HG03571 (cell line): ENCODE data around the gene BAAT.
"Not testable (repeated sequence)": the region's sequence is repeated elsewhere in the genome, so short reads cannot be mapped to it uniquely, and the experiment has no call there.

ENCODE experiments used
- ATAC-seq: cut with Tn5 transposase; IDR thresholded peaks from one replicate; pipeline ENCODE4 v1.9.1; 2021; ENCODE audit not compliant: unreplicated experiment

BAAT gene

GRCh38 chr9:101365181-101365580 lies 19.6 kb downstream of the BAAT start:
- ATAC-seq = no peak

GRCh38 chr9:101362450-101362849 lies 22.4 kb downstream of the BAAT start:
- ATAC-seq = no peak

- ATAC-seq = no peak
Measured at GRCh38 chr9:101360647-101361046, 24.2 kb downstream of the BAAT start.

- no peak for ATAC-seq
Measured at GRCh38 chr9:101359679-101360078, 25.1 kb downstream of the BAAT start.

DNA sequence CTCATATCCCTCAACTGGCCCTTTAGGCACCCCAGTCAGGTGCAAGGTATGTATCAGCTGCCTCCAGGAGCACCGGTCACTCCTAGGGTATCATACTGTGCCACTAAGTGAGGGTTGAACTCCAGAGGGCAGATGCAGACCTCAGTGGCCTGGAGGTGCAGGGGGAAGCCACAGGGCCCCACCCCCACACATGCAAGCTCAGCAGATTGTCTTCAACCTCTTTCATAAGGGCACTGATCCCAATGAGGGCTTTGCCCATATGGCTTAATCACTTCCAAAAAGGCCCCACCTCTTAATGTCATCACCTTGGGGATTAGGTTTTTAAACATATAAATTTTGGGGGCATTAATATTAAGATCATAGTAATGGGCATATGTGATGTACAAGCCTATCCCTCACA lies 28.2 kb downstream of the BAAT start:
- no peak for ATAC-seq

GRCh38 chr9:101354765-101355708 lies 29.8 kb downstream of the BAAT start:
- no peak for ATAC-seq

DNA sequence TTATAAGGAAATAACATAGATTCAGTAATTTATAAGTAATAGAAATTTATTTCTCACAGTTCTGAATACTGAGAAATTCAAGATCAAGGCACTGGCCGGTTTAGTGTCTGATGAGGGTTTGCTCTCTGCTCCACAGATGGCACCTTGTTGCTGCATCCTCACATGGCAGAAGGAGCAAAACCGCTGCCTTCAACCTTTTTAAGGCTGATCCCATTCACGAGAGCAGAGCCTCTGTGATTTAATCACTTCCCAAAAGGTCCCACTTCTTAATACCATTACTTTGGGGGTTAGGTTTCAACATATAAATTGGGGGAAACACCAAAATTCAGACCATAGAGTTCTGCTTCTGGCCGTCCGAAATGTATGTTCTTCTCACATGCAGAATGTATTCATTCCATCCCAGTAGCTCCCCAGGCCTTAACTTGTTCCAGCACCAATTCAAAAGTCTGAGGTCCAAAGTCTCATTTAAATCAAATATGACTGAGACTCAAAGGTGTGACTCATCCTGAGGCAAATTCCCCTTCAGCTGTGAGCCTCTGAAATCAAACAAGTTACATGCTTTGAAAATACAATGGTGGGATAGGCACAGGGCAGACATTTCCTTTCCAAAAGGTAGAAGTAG lies 30.6 kb downstream of the BAAT start:
- ATAC-seq = no peak

GRCh38 chr9:101353683-101354082 lies 31.1 kb downstream of the BAAT start:
- ATAC-seq = no peak

GRCh38 chr9:101352892-101353463 lies 31.8 kb downstream of the BAAT start:
- ATAC-seq = no peak

DNA sequence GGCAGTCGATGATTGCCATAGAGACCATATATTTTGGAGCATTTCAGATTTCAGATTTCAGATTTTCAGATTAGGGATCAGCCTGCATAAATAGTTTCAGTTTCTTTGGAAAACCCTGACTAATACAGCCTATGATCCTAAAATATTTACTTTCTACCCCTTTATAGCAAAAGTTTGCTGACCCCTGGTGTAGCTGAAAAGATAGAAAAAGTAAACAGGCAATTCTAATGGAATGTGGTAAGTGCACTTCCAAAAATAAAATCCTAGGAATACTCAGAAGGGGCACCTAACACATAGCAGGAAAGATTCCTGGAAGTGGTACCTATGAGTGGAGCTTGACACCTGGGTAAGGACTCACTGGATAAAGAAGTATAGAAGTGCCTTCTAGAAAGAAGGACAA lies 34.5 kb downstream of the BAAT start:
- ATAC-seq = no peak

DNA sequence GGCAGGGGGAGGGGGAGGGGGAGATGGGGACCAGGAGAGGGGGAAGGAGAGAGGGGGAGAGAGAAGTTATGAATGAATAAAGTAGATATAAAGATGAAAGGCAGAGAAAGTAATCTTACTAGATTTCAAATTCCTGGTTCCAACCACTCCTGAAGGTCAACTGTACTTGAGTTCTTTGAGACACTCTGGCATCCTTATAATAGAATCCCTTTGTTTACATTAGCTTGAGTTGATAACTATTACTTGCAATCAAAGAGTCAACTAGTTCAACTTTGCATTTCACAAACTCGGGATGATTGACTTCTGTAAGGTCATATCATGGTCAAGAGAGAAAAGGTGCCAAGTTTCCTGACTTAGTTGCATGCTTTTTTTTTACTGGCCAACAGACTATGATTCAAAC lies 42.2 kb downstream of the BAAT start:
- ATAC-seq = no peak

DNA sequence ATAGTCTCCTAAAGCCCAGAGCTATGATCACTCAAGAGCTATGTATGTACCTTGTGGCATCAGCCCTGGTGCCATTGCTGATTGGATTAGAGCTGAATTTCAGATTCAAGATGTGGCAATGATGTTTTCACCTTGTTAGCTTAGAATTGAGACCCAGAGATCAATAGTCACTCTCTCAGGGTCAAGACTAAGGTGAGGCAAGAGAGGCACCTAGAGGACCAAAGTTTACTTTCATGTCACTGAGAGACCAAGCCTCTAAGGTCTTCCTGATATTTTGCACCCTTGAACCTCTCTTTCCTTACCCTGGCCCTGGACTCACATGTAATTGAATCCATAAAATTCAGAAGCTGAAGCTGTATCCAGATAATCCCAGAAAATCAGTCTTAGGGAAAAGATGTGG lies 42.8 kb downstream of the BAAT start:
- ATAC-seq = no peak

DNA sequence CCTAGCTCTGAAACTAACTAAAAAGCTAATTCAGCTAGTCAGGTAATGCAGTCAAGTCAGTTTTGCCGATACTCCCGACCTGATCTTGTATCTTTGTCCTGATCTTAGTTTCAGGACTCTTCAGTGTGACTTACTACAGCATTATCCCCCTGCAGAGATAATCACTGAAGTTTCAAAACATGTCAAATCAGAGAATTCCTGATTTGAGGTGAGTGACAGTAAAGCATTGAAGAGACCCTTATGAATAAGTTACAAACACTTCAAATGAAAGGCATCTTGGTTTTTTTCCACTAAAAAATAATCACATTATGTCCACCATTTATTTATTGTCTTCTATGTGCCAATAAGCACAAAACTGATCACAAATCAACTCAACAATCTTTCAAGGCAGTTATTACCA lies 47.6 kb downstream of the BAAT start:
- ATAC-seq = no peak

DNA sequence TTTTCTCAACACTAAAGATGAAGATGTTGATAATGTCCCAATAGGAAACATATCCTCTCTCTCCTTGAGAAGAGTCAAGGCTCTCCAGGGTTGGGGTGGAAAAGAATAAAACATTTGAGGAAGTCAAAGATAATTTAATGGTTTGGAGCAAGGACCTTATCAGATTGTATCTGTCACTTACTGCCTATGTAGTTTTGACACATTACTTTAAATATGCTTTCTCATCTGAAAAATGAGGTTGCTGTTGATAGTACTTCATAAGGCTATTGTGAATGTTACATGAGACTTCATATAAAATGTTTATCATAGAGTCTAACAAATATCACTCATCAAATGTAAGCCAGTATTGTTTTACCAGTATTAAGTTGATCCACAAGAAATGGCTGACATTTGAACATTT lies 48.7 kb downstream of the BAAT start:
- ATAC-seq = no peak

- no peak for ATAC-seq
Measured at GRCh38 chr9:101333926-101334702, 50.7 kb downstream of the BAAT start.

- ATAC-seq = no peak
Measured at GRCh38 chr9:101333490-101333889, 51.3 kb downstream of the BAAT start.

- ATAC-seq = no peak
Measured at GRCh38 chr9:101332362-101332761, 52.4 kb downstream of the BAAT start.

GRCh38 chr9:101327422-101327909 lies 57.3 kb downstream of the BAAT start:
- ATAC-seq = not testable (repeated sequence)

DNA sequence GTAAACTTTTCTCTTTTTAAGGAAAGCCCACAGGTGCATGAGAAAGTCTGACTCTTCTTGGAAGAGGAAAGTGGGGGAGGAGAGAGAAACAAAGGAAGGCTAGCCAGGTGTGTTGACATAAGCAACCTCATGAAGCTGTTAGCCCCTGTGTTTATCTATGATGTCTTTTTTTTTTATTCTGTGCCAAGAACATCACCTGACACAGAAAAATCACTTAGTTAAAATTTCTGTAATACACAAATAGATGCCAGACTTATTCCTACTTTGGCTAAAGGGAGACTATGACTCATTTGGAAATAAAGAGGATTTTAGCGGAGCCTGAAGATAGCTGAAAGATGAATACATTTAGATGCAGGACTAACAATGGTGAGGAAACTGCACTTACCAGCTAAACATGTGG lies 58.3 kb downstream of the BAAT start:
- no peak for ATAC-seq

DNA sequence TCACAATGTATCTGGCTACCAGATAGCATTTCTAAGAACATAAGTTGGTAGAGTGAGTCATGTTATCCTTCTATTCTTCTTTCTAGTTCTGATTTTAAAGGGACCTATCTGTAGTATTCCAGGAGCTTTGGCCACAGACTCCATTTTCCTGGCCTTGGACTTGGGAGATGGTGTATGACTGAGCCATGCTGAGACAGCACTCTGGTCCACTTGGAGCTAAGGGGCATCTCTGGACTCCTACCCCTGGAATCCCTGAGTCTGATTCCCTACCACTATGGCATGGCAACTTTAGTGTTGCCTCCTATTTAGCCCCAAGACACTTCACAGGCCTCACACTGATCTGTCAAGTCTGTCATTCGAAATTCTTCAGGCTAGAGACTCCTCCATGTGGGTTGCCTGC lies 58.8 kb downstream of the BAAT start:
- no peak for ATAC-seq

DNA sequence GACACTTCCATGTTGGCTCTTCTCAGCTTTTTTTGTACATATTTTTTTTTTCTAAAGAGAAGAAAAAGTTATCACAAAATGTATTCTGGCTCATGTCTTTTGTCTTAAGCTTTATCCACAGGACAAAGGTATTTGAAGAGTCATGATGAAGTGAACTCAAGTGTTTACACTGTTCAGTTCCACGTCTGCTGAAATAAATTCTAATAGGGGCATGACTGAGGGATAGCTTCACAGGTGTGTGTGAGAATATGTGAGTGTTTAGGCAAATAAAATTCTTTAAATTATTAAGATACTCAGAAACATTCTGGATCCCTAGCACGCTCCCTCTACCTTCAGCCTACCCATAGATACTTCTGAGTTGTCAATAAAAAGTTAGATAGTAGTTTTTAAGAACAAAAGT lies 59.8 kb downstream of the BAAT start:
- ATAC-seq = no peak
